ENCODE results near the gene ADPRM. TPM values are rescaled to one million over a fixed set of nuclear protein-coding genes. Genes with fewer than 3 reads are reported as not detected.
"Not testable (repeated sequence)": the region's sequence is repeated elsewhere in the genome, so short reads cannot be mapped to it uniquely, and the experiment has no call there.

The ADPRM gene
- 17.5 TPM for total RNA-seq

GRCh38 chr17:10697092-10698081, at the start of gene ADPRM, which contains the start of gene SCO1:
TSS of gene ADPRM (plus strand) at chr17:10697594. CDS start at chr17:10704927, 7,333 bp downstream.
TSS of gene SCO1 (minus strand) at chr17:10697533. CDS start at chr17:10697507, 26 bp downstream.
- FAIRE-seq (no peak), DNase-seq (ENCODE audit: low spot score in 2 of 2) (peak; percentile 92)

- FAIRE-seq: no peak
- no peak for DNase-seq (ENCODE audit: low spot score in 2 of 2)
These were observed 49.0 kb upstream of the ADPRM start for GRCh38 chr17:10648381-10648780.

- FAIRE-seq (no peak), DNase-seq (ENCODE audit: low spot score in 2 of 2) (no peak)
These were observed 48.4 kb upstream of the ADPRM start for GRCh38 chr17:10648956-10649355.

- FAIRE-seq (no peak), DNase-seq (ENCODE audit: low spot score in 2 of 2) (no peak)
These were observed 47.8 kb upstream of the ADPRM start for GRCh38 chr17:10649602-10650001.

GRCh38 chr17:10651927-10652326, 45.5 kb upstream of the ADPRM start:
- FAIRE-seq (no peak), DNase-seq (ENCODE audit: low spot score in 2 of 2) (no peak)

GRCh38 chr17:10652984-10653659, 44.3 kb upstream of the ADPRM start:
- peak in 1 of 2 donors; percentile 19 for DNase-seq (ENCODE audit: low spot score in 2 of 2)
- FAIRE-seq: no peak

GRCh38 chr17:10653987-10654386, 43.4 kb upstream of the ADPRM start:
- DNase-seq (ENCODE audit: low spot score in 2 of 2): no peak
- FAIRE-seq: no peak

- no peak for FAIRE-seq
- no peak for DNase-seq (ENCODE audit: low spot score in 2 of 2)
These were observed 40.2 kb upstream of the ADPRM start, which contains the start of gene MYH3 for GRCh38 chr17:10657148-10657547. TSS of gene MYH3 (minus strand) at chr17:10657309. CDS start at chr17:10655064, 2,245 bp downstream.

GRCh38 chr17:10657879-10658278, 39.5 kb upstream of the ADPRM start:
- FAIRE-seq (no peak), DNase-seq (ENCODE audit: low spot score in 2 of 2) (no peak)

- DNase-seq (ENCODE audit: low spot score in 2 of 2) (no peak), FAIRE-seq (no peak)
These were observed 36.0 kb upstream of the ADPRM start for GRCh38 chr17:10661437-10661836.

- FAIRE-seq (no peak), DNase-seq (ENCODE audit: low spot score in 2 of 2) (no peak)
These were observed 34.2 kb upstream of the ADPRM start for GRCh38 chr17:10663231-10663630.

- FAIRE-seq: no peak
- no peak for DNase-seq (ENCODE audit: low spot score in 2 of 2)
These were observed 32.8 kb upstream of the ADPRM start for GRCh38 chr17:10664571-10664970.

- DNase-seq (ENCODE audit: low spot score in 2 of 2) (no peak), FAIRE-seq (no peak)
These were observed 30.5 kb upstream of the ADPRM start for GRCh38 chr17:10666906-10667305.

GRCh38 chr17:10668775-10669174, 28.6 kb upstream of the ADPRM start:
- DNase-seq (ENCODE audit: low spot score in 2 of 2) (no peak), FAIRE-seq (no peak)

GRCh38 chr17:10673312-10673711, 24.1 kb upstream of the ADPRM start:
- FAIRE-seq (no peak), DNase-seq (ENCODE audit: low spot score in 2 of 2) (no peak)

- DNase-seq (ENCODE audit: low spot score in 2 of 2) (no peak), FAIRE-seq (no peak)
These were observed 22.7 kb upstream of the ADPRM start for GRCh38 chr17:10674704-10675103.

GRCh38 chr17:10681866-10682446, 15.4 kb upstream of the ADPRM start:
- FAIRE-seq: no peak

GRCh38 chr17:10683853-10684252, 13.5 kb upstream of the ADPRM start:
- DNase-seq (ENCODE audit: low spot score in 2 of 2) (no peak), FAIRE-seq (no peak)

More at GRCh38 chr17:10681866-10682446, 15.4 kb upstream of the ADPRM start:
- DNase-seq (ENCODE audit: low spot score in 2 of 2): no peak

- DNase-seq (ENCODE audit: low spot score in 2 of 2) (no peak), FAIRE-seq (no peak)
These were observed 9.9 kb upstream of the ADPRM start for GRCh38 chr17:10687499-10687898.

GRCh38 chr17:10695875-10696407, 1.5 kb upstream of the ADPRM start:
- not testable (repeated sequence) for FAIRE-seq

More at GRCh38 chr17:10695875-10696407, 1.5 kb upstream of the ADPRM start:
- DNase-seq (ENCODE audit: low spot score in 2 of 2): not testable (repeated sequence)

All from frontal cortex (tissue), 4 donors.